SK-N-SH (cell line): ENCODE measurements around the gene RBMS3. TPM values are rescaled to one million over a fixed set of nuclear protein-coding genes. Genes with fewer than 3 reads are reported as not detected.

Source experiments
- CTCF ChIA-PET: fragments of 300-600, 350-600 bp; formaldehyde crosslinking; extraction: SDS; loops from one replicate; lab custom pipeline; 2021; lab: Yijun Ruan, JAX
- POLR2A ChIA-PET: fragments of 350-600 bp; sonication (Branson Sonifier 250); formaldehyde crosslinking; extraction: SDS; loops from one replicate; lab custom pipeline; 2020; ENCODE audit warnings: antibody characterized with exemption, inconsistent platforms; lab: Yijun Ruan, JAX
- DNase-seq: peaks from one replicate; pipeline ENCODE4 v3.0.0; 2012
- H2AFZ ChIP-seq: fragments of 200-600 bp; sonication (generic); 2 replicates; pipeline ENCODE4 v1.8.1; 2016; ENCODE audit warnings: antibody characterized with exemption, mild to moderate bottlenecking, low read depth
- H3F3A ChIP-seq: fragments of 200-600 bp; sonication (generic); replicated peaks from 2 replicates; pipeline ENCODE3; 2016; ENCODE audit warnings: antibody characterized with exemption, mild to moderate bottlenecking; ENCODE audit not compliant: insufficient read depth
- H3K27ac ChIP-seq, 2 experiments: fragments of 200-500 bp in 1 of 2; fragments of 200-600 bp in 1 of 2; sonication (Bioruptor generic) in 1 of 2; sonication (generic), shearing (Covaris generic) in 1 of 2; 2 replicates each; pipeline versions ENCODE4 v1.5.1 to v1.6.1; 2014 to 2016; ENCODE audit warnings: low read depth in 2 of 2, inconsistent platforms in 1 of 2, low read length in 1 of 2, mild to moderate bottlenecking in 1 of 2, mixed read lengths in 1 of 2
- H3K27me3 ChIP-seq: fragments of 200-600 bp; sonication (generic), shearing (Covaris generic); 2 replicates; pipeline ENCODE4 v1.6.1; 2016; ENCODE audit warnings: mixed run types; ENCODE audit not compliant: insufficient read depth
- H3K36me3 ChIP-seq, 2 experiments: fragments of 200-500 bp in 1 of 2; fragments of 200-600 bp in 1 of 2; sonication (Bioruptor generic) in 1 of 2; sonication (generic) in 1 of 2; replicated peaks in 1 of 2; 2 replicates each; pipeline versions ENCODE3 to v1.5.1; 2014 to 2016; ENCODE audit warnings: low read length in 1 of 2, mild to moderate bottlenecking in 1 of 2; ENCODE audit not compliant: insufficient read depth in 2 of 2, control insufficient read depth in 1 of 2
- H3K4me1 ChIP-seq, 2 experiments: fragments of 200-500 bp in 1 of 2; fragments of 200-600 bp in 1 of 2; sonication (Bioruptor generic) in 1 of 2; sonication (generic), shearing (Covaris generic) in 1 of 2; 2 replicates each; pipeline versions ENCODE4 v1.5.1 to v1.6.1; 2014 to 2016; ENCODE audit warnings: low read depth in 1 of 2, low read length in 1 of 2, mixed run types in 1 of 2; ENCODE audit not compliant: insufficient read depth in 2 of 2, control insufficient read depth in 1 of 2
- H3K4me2 ChIP-seq: fragments of 200-600 bp; sonication (generic), shearing (Covaris generic); 2 replicates; pipeline ENCODE4 v1.6.1; 2017; ENCODE audit warnings: mixed run types
- H3K4me3 ChIP-seq, 2 experiments: fragments of 200-500 bp in 1 of 2; fragments of 200-600 bp in 1 of 2; sonication (Bioruptor generic) in 1 of 2; sonication (generic), shearing (Covaris generic) in 1 of 2; 2 replicates each; pipeline versions ENCODE4 v1.5.1 to v1.8.1; 2014 to 2016; ENCODE audit warnings: low read depth in 2 of 2, inconsistent platforms in 1 of 2, low read length in 1 of 2, mild to moderate bottlenecking in 1 of 2, mixed read lengths in 1 of 2, moderate library complexity in 1 of 2
- H3K79me2 ChIP-seq: fragments of 200-600 bp; sonication (generic); 2 replicates; pipeline ENCODE4 v1.8.1; 2017; ENCODE audit warnings: mild to moderate bottlenecking; ENCODE audit not compliant: insufficient read depth
- H3K9ac ChIP-seq: fragments of 200-600 bp; sonication (generic); 2 replicates; pipeline ENCODE4 v1.6.1; 2017; ENCODE audit warnings: mixed run types
- H3K9me2 ChIP-seq: fragments of 200-600 bp; sonication (generic); 2 replicates; pipeline ENCODE4 v1.6.1; 2017; ENCODE audit warnings: mixed run types
- H3K9me3 ChIP-seq: fragments of 200-600 bp; sonication (generic); 2 replicates; pipeline ENCODE4 v1.6.1; 2017; ENCODE audit warnings: mixed run types, mild to moderate bottlenecking, moderate library complexity
- H4K20me1 ChIP-seq: fragments of 200-600 bp; sonication (generic); 2 replicates; pipeline ENCODE4 v1.6.1; 2017; ENCODE audit warnings: mild to moderate bottlenecking, mixed run types; ENCODE audit not compliant: insufficient read depth
- ELF1 ChIP-seq: IDR thresholded peaks from 2 replicates; pipeline ENCODE4 v1.4.0; 2012
- FOSL2 ChIP-seq: IDR thresholded peaks from 2 replicates; pipeline ENCODE4 v1.4.0; 2012; ENCODE audit warnings: low read depth, mild to moderate bottlenecking, moderate library complexity, borderline replicate concordance
- FOXM1 ChIP-seq: IDR thresholded peaks from 2 replicates; pipeline ENCODE4 v1.4.0; 2012; ENCODE audit warnings: low read depth, mild to moderate bottlenecking
- GABPA ChIP-seq: IDR thresholded peaks from 2 replicates; pipeline ENCODE4 v1.4.0; 2012; ENCODE audit warnings: low read depth, mild to moderate bottlenecking
- GATA2 ChIP-seq: sonication (generic); formaldehyde crosslinking; IDR thresholded peaks from 2 replicates; pipeline ENCODE4 v1.5.0; 2020; ENCODE audit warnings: mild to moderate bottlenecking, missing genetic modification reagents
- MXI1 ChIP-seq: IDR thresholded peaks from 2 replicates; pipeline ENCODE4 v1.6.1; 2012; ENCODE audit warnings: mild to moderate bottlenecking, low read depth, low read length, improper control_type of control experiment
- NRF1 ChIP-seq: IDR thresholded peaks from 2 replicates; pipeline ENCODE4 v1.6.1; 2012; ENCODE audit warnings: low read depth, mild to moderate bottlenecking, low read length
- RCOR1 ChIP-seq: fragments of 150-350 bp; IDR thresholded peaks from 2 replicates; pipeline ENCODE4 v1.6.1; 2017; ENCODE audit warnings: antibody characterized with exemption, low read length
- REST ChIP-seq: IDR thresholded peaks from 2 replicates; pipeline ENCODE4 v1.6.1; 2012; ENCODE audit warnings: mild to moderate bottlenecking, low read depth, low read length, moderate library complexity
- RFX5 ChIP-seq: IDR thresholded peaks from 2 replicates; pipeline ENCODE4 v1.6.1; 2012; ENCODE audit warnings: mild to moderate bottlenecking, improper control_type of control experiment, low read length
- RXRA ChIP-seq: IDR thresholded peaks from 2 replicates; pipeline ENCODE4 v1.4.0; 2012; ENCODE audit warnings: low read depth, mild to moderate bottlenecking, borderline replicate concordance
- SIN3A ChIP-seq: IDR thresholded peaks from 2 replicates; pipeline ENCODE4 v1.6.1; 2012; ENCODE audit warnings: low read depth, mild to moderate bottlenecking, low read length, moderate library complexity, borderline replicate concordance
- TEAD4 ChIP-seq: IDR thresholded peaks from 2 replicates; pipeline ENCODE4 v1.4.0; 2012; ENCODE audit warnings: mild to moderate bottlenecking, borderline replicate concordance; ENCODE audit not compliant: insufficient read depth
- USF1 ChIP-seq: IDR thresholded peaks from 2 replicates; pipeline ENCODE4 v1.4.0; 2012; ENCODE audit warnings: low read depth, borderline replicate concordance
- ZBTB33 ChIP-seq: IDR thresholded peaks from 2 replicates; pipeline ENCODE4 v1.4.0; 2012; ENCODE audit warnings: low read depth, borderline replicate concordance
- whole genome bisulfite sequencing: methylation state at CpG from one replicate; pipeline ENCODE4 v1.1.6; 2017; ENCODE audit warnings: low lambda C conversion rate; 5-methylcytosine and 5-hydroxymethylcytosine counted together
- polyA plus RNA-seq, 3 experiments: library from polyadenylated mRNA; depleted of rRNA; stranded (reverse); fragments of >200 nt; gene quantifications; 2 replicates each; pipeline ENCODE4 v1.2.3, GENCODE V29; 2012

The RBMS3 gene
- polyA plus RNA-seq, 1 of the 3 experiments (the other 2 are of a cell fraction): 8.2 TPM

- H4K20me1 ChIP-seq: no peaks in the 10 kb centered on the region
- H3K4me2 ChIP-seq: no peak overlapping the region
- H3K9me2 ChIP-seq: no peaks in the 10 kb centered on the region
- H3K79me2 ChIP-seq: peaks cover 41% of the 10 kb centered on the region; the same call in 1 of the 2 replicates
- POLR2A ChIA-PET: no interaction called here
- H3K4me1 ChIP-seq: no peaks in the 10 kb centered on the region
- peaks cover 10% of the 10 kb centered on the region for H3F3A ChIP-seq
- no peaks in the 10 kb centered on the region for H3K9me3 ChIP-seq
- TF ChIP-seq GABPA: no peak
- no peak for TF ChIP-seq REST
- TF ChIP-seq FOXM1: no peak
- TF ChIP-seq RCOR1: no peak
- TF ChIP-seq ELF1: no peak
- no peak for TF ChIP-seq NRF1
- TF ChIP-seq RXRA: no peak
- TF ChIP-seq SIN3A: no peak
- TF ChIP-seq GATA2: no peak
- no peak for TF ChIP-seq TEAD4
- TF ChIP-seq MXI1: no peak
- no peak for TF ChIP-seq RFX5
- TF ChIP-seq USF1: no peak
- TF ChIP-seq ZBTB33: no peak
- no peak for TF ChIP-seq FOSL2
- no peak for DNase-seq
- H3K27ac ChIP-seq: no peak overlapping the region
- CTCF ChIA-PET: no interaction called here
- H3K4me3 ChIP-seq: no peak overlapping the region
- no peaks in the 10 kb centered on the region for H3K27me3 ChIP-seq
- H3K9ac ChIP-seq: no peak overlapping the region
- no peak overlapping the region for H2AFZ ChIP-seq
- 92% methylated on average over 2 of the region's 2 CpGs for WGBS
- H3K36me3 ChIP-seq: peaks cover 8 to 17% of the 10 kb centered on the region in 2 experiments
Measured at GRCh38 chr3:29502771-29503170, 221.9 kb downstream of the RBMS3 start.
